Caco-2 (cell line): ENCODE measurements around the gene IGFALS. TPM values are rescaled to one million over a fixed set of nuclear protein-coding genes. Genes with fewer than 3 reads are reported as not detected.

Source experiments
- BruUV-seq: library from RNA; stranded (reverse); fragments of 400-500 nt; replicated peaks from 2 replicates; lab custom pipeline; 2021; lab: Mats Ljungman, UMichigan
- CTCF ChIA-PET: fragments of 300-600 bp; sonication (Branson Sonifier 250); formaldehyde crosslinking; loops from one replicate; lab custom pipeline; 2022; ENCODE audit warnings: antibody characterized with exemption; lab: Charles Lee
- POLR2A ChIA-PET: fragments of 300-600 bp; sonication (Branson Sonifier 250); formaldehyde crosslinking; loops from one replicate; lab custom pipeline; 2022; ENCODE audit warnings: antibody characterized with exemption; lab: Charles Lee
- DNase-seq, 2 experiments: peaks; one replicate each; pipeline versions ENCODE4 v3.0.0 to v3.0.0-alpha.2; 2020 to 2022
- H3K27me3 ChIP-seq: replicated peaks from 2 replicates; pipeline ENCODE4 v1.6.0; 2011; ENCODE audit warnings: low read length; ENCODE audit not compliant: control insufficient read depth, insufficient read depth
- H3K36me3 ChIP-seq: 2 replicates; pipeline ENCODE4 v1.5.1; 2011; ENCODE audit warnings: low read length; ENCODE audit not compliant: control insufficient read depth, insufficient read depth
- H3K4me1 ChIP-seq: fragments of 250-450 bp; sonication (Bioruptor Pico); 2 replicates; pipeline ENCODE4 v1.5.1; 2020; ENCODE audit warnings: mild to moderate bottlenecking
- H3K4me3 ChIP-seq: 2 replicates; pipeline ENCODE4 v1.5.1; 2011; ENCODE audit warnings: low read depth, mild to moderate bottlenecking, control low read depth, low read length
- H3K9me3 ChIP-seq: fragments of 250-450 bp; sonication (Bioruptor Pico); 2 replicates; pipeline ENCODE4 v1.5.1; 2020; ENCODE audit warnings: mild to moderate bottlenecking, moderate library complexity
- H3K27ac Mint-ChIP-seq: one replicate; pipeline ENCODE4 v1.8.0; 2022; ENCODE audit warnings: mixed read lengths; ENCODE audit not compliant: unreplicated experiment
- H3K27me3 Mint-ChIP-seq: one replicate; pipeline ENCODE4 v1.8.0; 2022; ENCODE audit warnings: mixed read lengths; ENCODE audit not compliant: insufficient read depth, unreplicated experiment
- H3K36me3 Mint-ChIP-seq: one replicate; pipeline ENCODE4 v1.8.0; 2022; ENCODE audit warnings: mild to moderate bottlenecking, mixed read lengths; ENCODE audit not compliant: insufficient read depth, unreplicated experiment
- H3K4me1 Mint-ChIP-seq: one replicate; pipeline ENCODE4 v1.8.0; 2022; ENCODE audit warnings: low read depth, mixed read lengths; ENCODE audit not compliant: unreplicated experiment
- H3K4me3 Mint-ChIP-seq: one replicate; pipeline ENCODE4 v1.8.0; 2022; ENCODE audit warnings: mild to moderate bottlenecking, moderate library complexity, mixed read lengths; ENCODE audit not compliant: unreplicated experiment
- H3K9me3 Mint-ChIP-seq: one replicate; pipeline ENCODE4 v1.8.0; 2022; ENCODE audit warnings: mixed read lengths; ENCODE audit not compliant: unreplicated experiment
- CTCF ChIP-seq, 2 experiments: fragments of 200-600 bp in 1 of 2; IDR thresholded peaks; 1 replicate in 1 of 2; 2 replicates in 1 of 2; pipeline versions ENCODE4 v1.5.1 to v1.8.0; 2011 to 2022; ENCODE audit warnings: antibody characterized with exemption in 1 of 2, control low read depth in 1 of 2, inconsistent platforms in 1 of 2, low read depth in 1 of 2, low read length in 1 of 2, mild to moderate bottlenecking in 1 of 2, moderate library complexity in 1 of 2; ENCODE audit not compliant: insufficient read depth in 1 of 2, severe bottlenecking in 1 of 2, unreplicated experiment in 1 of 2
- intact Hi-C: fragments of 100-400 bp; cut with micrococcal nuclease; formaldehyde crosslinking; loops from one replicate; pipeline ENCODE4 v1.10.0; 2022; ENCODE audit not compliant: unreplicated experiment
- total RNA-seq: library from RNA; stranded (reverse); gene quantifications from 2 replicates; pipeline ENCODE4 v1.2.3, GENCODE V29; 2022

The IGFALS gene
- total RNA-seq, 1 experiment from 2014 or later, result not detected

- ChIA-PET POLR2A (no interaction called here), CTCF (interaction anchor here (0.5 kb wide), 1 partner anchor 398 kb away, joined by 4 read pairs; no protein-coding TSS in a partner anchor)
- no peaks in the 10 kb centered on the region for H3K36me3 ChIP-seq
- H3K4me3 ChIP-seq, result no peak overlapping the region
- H3K4me3 Mint-ChIP-seq, result no peak overlapping the region
- H3K36me3 Mint-ChIP-seq, result peaks cover 70% of the 10 kb centered on the region
- no peak for DNase-seq
- no peaks in the 10 kb centered on the region for H3K9me3 Mint-ChIP-seq
- H3K9me3 ChIP-seq, result no peaks in the 10 kb centered on the region
- TF ChIP-seq CTCF (IDR thresholded peaks at IDR 0.05; ENCODE audit: insufficient read depth in 1 of 2, low read depth in 1 of 2, low read length in 1 of 2, severe bottlenecking in 1 of 2, unreplicated experiment in 1 of 2), result no peak
- H3K4me1 Mint-ChIP-seq, result no peaks in the 10 kb centered on the region
- intact Hi-C loops, result no loop called here
- no peaks in the 10 kb centered on the region for H3K27me3 Mint-ChIP-seq
- no peak overlapping the region for H3K27ac Mint-ChIP-seq
- BruUV-seq, result no TSS peak
- H3K4me1 ChIP-seq, result peaks cover 8% of the 10 kb centered on the region
- H3K27me3 ChIP-seq, result no peaks in the 10 kb centered on the region
Observed at GRCh38 chr16:1770328-1771187, 22.9 kb downstream of the IGFALS start.

DNA sequence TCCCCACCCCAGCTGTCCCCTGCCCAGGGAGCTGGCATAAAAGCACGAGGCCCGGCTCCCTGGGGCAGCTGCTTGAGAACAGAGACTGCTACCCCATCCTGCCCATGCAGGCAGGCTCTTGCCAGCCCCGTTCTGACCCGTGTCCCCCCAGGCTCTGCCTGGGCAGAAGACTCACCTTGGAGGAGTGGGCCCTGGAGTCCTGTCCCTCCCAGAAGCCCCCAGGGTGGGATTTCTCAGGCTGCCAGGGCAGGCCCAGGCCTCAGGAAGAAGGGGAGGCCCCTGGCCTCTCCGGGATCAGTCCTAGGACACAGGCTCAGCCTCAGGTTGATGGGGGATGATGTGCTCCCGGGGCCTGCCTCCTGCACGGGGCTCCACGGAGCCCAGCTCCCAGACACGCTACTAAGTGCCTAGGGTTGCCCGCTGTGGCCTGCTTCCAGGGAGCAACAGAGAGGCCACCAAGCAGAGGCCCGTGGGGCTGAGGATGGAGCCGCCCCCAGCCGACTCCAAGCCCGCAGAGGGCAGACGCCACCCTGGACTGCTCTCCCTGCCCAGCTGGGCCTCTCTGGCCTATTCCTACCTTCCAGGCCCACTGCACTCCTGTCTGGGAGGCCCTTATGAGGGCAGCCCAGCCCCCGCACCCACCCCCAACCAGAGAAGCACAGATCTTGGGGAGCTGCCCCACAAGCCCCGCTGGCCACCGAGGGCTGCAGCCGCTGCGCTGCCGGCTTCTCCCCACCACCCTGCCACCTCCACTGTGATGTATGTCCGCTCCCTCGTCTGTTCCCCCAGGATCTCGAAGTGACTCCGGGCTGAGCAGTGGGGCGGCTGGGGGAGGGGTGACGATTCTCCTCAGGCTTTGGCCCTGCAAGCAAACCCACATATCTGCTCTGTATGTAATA lies 23.9 kb downstream of the IGFALS start:
- CTCF ChIA-PET, result no interaction called here

More for the DNA sequence above, 23.9 kb downstream of the IGFALS start:
- POLR2A ChIA-PET, result interaction anchor here (0.5 kb wide), 1 partner anchor 220 kb away, joined by 3 read pairs; no protein-coding TSS in a partner anchor
- peaks cover 6% of the 10 kb centered on the region for H3K4me1 ChIP-seq
- Mint-ChIP-seq H3K4me1 (no peaks in the 10 kb centered on the region), H3K4me3 (no peak overlapping the region), H3K36me3 (peaks cover 67% of the 10 kb centered on the region), H3K27ac (no peak overlapping the region), H3K27me3 (no peaks in the 10 kb centered on the region), H3K9me3 (no peaks in the 10 kb centered on the region)
- DNase-seq, result no peak
- no peaks in the 10 kb centered on the region for H3K36me3 ChIP-seq
- intact Hi-C loops, result no loop called here
- no TSS peak for BruUV-seq
- no peak for TF ChIP-seq CTCF (IDR thresholded peaks at IDR 0.05; ENCODE audit: insufficient read depth in 1 of 2, low read depth in 1 of 2, low read length in 1 of 2, severe bottlenecking in 1 of 2, unreplicated experiment in 1 of 2)
- no peaks in the 10 kb centered on the region for H3K9me3 ChIP-seq
- H3K27me3 ChIP-seq, result no peaks in the 10 kb centered on the region
- no peak overlapping the region for H3K4me3 ChIP-seq
